ENCODE results near the gene KIRREL3.

The KIRREL3 gene

DNA sequence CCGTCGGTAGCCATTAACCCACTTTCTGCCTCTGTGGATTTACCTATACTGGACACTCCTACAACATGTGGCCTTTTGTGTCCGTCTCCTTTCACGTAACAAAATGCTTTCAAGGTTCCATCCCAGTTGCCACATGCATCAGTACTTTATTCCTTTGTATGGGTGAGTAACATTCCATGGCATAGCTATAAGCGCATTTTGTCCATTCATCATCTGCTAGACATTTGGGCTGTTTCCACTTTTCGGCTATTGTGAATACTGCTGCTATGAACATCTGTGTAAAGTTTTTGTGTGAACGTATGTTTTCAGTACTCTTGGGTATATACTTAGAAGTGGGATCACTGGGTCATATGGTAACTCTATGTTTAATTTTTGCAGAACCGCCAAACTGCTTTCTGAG is 387.9 kb downstream of the KIRREL3 start:
- H3K4me3 ChIP-seq (ENCODE audit: low read depth, low read length), result no peak overlapping the region
- TF ChIP-seq, protein P1, sequence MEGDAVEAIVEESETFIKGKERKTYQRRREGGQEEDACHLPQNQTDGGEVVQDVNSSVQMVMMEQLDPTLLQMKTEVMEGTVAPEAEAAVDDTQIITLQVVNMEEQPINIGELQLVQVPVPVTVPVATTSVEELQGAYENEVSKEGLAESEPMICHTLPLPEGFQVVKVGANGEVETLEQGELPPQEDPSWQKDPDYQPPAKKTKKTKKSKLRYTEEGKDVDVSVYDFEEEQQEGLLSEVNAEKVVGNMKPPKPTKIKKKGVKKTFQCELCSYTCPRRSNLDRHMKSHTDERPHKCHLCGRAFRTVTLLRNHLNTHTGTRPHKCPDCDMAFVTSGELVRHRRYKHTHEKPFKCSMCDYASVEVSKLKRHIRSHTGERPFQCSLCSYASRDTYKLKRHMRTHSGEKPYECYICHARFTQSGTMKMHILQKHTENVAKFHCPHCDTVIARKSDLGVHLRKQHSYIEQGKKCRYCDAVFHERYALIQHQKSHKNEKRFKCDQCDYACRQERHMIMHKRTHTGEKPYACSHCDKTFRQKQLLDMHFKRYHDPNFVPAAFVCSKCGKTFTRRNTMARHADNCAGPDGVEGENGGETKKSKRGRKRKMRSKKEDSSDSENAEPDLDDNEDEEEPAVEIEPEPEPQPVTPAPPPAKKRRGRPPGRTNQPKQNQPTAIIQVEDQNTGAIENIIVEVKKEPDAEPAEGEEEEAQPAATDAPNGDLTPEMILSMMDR (IDR thresholded peaks at IDR 0.05; ENCODE audit: low read depth, low read length), result no peak

DNA sequence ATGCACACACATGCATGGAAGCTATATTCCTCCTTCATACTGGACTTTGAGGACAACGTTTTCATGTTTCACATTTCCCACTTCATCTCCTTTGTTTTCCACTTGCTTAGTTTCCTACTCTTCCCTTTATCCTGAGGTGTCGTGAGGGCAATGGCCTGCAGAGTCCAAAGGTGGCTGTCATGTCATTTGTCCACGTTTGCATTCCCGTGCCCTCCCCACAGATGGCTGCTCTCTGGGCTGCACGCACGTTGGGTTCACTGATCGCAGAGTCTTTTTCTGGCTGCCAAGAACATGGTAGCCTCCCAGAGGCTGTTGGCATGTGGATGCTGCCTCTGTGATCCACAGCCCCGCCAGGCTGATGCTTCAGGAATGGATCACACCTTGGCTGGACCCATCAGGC is 389.1 kb downstream of the KIRREL3 start:
- no peak overlapping the region for H3K4me3 ChIP-seq (ENCODE audit: low read depth, low read length)
- TF ChIP-seq, protein P1 (IDR thresholded peaks at IDR 0.05; ENCODE audit: low read depth, low read length), result no peak

DNA sequence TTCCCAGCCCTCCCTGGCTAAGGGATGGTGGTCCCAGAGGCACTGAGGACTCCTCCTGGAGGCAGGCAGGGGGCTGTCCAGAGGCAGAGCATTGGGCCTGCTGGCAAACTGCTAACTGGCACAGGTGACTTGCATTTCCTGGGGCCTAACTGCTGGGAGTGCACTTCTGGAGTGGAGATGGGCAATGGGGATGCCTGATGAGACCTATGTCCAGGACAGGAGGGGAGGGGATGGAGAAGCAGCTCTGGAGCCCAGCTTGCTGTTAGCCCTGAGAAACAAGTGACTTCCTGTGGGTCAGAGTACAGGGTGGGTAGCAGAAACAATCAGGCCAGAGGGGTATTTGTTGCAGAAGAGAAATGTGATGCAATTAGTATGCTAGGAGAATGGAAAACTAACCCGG is 391.9 kb downstream of the KIRREL3 start:
- H3K4me3 ChIP-seq (ENCODE audit: low read depth, low read length), result no peak overlapping the region
- TF ChIP-seq, protein P1 (IDR thresholded peaks at IDR 0.05; ENCODE audit: low read depth, low read length), result no peak

DNA sequence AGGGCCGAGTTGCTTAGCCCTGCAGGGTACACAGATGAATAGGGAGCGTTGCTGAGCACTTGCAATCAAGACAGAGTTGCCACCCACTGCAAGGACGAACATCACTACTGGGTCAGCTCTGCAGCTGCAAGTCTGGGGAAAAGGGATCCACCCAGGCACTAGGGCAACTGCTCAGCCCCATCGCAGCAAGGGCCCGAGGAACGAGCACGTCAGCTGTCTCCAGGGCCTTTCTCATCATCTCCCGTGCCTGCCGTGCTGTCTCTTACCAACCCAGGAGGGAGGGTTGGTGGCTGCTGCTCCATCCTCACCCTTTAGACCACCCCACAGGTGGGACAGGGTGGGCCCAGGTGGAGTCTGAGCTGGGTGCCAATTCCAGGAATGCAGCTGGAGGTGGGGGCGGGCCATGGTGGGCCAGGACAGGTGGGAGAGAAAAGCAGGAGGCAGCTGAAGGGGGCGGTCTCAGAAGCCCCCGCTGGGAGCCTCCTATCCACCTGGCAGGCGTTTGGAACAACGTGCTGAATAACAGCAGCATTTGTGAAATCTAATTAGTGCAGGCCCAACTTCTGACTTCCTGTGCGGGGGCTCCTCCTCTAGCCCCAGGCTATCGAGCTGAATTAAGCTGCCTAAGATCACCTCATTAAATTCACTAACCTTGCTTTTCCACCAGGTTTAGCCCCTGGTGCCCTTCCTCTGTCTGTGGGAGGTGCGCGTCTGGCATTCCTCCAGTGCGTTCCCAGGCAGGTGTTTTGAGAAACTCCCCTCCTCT is 392.6 kb downstream of the KIRREL3 start:
- TF ChIP-seq, protein P1 (IDR thresholded peaks at IDR 0.05; ENCODE audit: low read depth, low read length), result no peak
- no peak overlapping the region for H3K4me3 ChIP-seq (ENCODE audit: low read depth, low read length)

DNA sequence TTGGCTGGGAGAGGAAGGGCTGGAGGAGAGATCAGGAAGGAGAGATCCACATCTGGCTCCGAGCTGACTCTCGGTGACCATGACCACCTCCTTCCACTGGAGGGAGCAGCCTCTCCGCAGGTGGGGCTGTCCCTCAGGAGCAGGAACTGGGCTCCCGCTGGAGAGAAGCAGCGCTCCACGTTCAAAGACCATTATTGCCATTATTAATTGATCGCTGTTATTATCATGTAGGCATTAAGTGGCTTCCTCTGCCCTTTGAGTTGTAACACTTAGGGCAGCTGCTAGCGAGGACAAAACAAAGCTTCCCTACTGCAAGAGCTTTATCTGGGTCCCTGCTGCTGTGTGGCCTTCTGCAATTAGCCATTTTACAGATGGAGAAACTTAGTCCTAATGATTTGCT is 393.2 kb downstream of the KIRREL3 start:
- H3K4me3 ChIP-seq (ENCODE audit: low read depth, low read length), result no peak overlapping the region
- TF ChIP-seq, protein P1 (IDR thresholded peaks at IDR 0.05; ENCODE audit: low read depth, low read length), result peak; percentile 51

DNA sequence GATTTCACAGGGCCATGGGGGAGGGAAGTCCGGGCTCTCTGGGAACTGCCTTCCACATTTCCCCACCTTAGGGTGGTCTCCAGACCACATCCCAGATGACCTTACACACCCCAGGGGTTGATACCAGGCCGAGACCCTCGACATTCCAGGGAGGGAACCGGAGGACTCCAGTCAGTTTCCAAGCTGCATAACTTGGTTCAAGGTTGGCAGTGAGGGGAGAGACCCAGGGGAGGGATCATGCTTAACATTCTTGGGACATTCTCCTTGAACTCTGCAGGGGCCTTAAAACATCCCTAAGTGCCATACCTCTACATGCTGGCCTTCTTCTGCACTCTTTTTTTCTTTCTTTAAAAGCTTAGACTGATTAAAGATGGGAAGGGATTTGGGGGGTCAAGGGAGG is 394.1 kb downstream of the KIRREL3 start:
- no peak overlapping the region for H3K4me3 ChIP-seq (ENCODE audit: low read depth, low read length)
- TF ChIP-seq, protein P1 (IDR thresholded peaks at IDR 0.05; ENCODE audit: low read depth, low read length), result no peak

DNA sequence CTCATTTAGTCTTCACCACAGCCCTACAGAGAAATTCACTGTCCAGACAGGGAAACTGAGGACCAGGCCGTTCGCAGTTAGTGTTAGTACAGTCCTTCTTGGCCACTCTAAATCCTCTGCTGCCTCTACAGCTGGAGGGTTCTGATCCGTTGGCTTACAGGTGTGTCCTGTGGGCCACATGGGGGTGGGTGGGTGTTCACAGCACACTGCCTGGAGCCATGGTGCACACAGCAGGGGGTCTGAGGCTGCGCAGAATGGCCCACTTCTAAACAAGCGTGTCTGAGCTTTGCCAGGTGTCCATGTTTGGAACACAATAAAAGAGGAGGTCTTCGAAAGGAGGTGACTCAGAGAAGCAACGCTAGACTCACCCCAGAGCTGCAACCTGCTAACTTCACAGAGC is 396.1 kb downstream of the KIRREL3 start:
- TF ChIP-seq, protein P1 (IDR thresholded peaks at IDR 0.05; ENCODE audit: low read depth, low read length), result no peak
- H3K4me3 ChIP-seq (ENCODE audit: low read depth, low read length), result no peak overlapping the region

Data from WI38 (cell line).